RWPE2 (cell line): ENCODE measurements around the gene RNF166.

Experiments
- ATAC-seq: fragments of 200-7000 bp; cut with Tn5 transposase; 3 replicates; pipeline ENCODE4 v1.9.1; 2021; ENCODE audit warnings: low read depth
- DNase-seq: peaks from one replicate; pipeline ENCODE4 v3.0.0-alpha.2; 2020; ENCODE audit warnings: low spot score
- H3K27ac ChIP-seq: fragments of 450-650 bp; 2 replicates; pipeline ENCODE4 v1.5.1; 2017; ENCODE audit warnings: mild to moderate bottlenecking; ENCODE audit not compliant: poor library complexity, severe bottlenecking
- H3K27me3 ChIP-seq: fragments of 250-450 bp; sonication (Bioruptor Pico); 2 replicates; pipeline ENCODE4 v1.5.1; 2021; ENCODE audit warnings: mild to moderate bottlenecking, moderate library complexity; ENCODE audit not compliant: insufficient read depth, poor library complexity, severe bottlenecking
- H3K36me3 ChIP-seq: fragments of 250-450 bp; sonication (Bioruptor Pico); 2 replicates; pipeline ENCODE4 v1.5.1; 2020; ENCODE audit warnings: low read depth, mild to moderate bottlenecking, moderate library complexity
- H3K4me1 ChIP-seq: fragments of 250-450 bp; sonication (Bioruptor Pico); 2 replicates; pipeline ENCODE4 v1.5.1; 2021; ENCODE audit warnings: mild to moderate bottlenecking, moderate library complexity; ENCODE audit not compliant: insufficient read depth, poor library complexity, severe bottlenecking
- H3K4me3 ChIP-seq: fragments of 250-450 bp; sonication (Bioruptor Pico); 2 replicates; pipeline ENCODE4 v1.5.1; 2021; ENCODE audit warnings: mild to moderate bottlenecking, moderate library complexity; ENCODE audit not compliant: severe bottlenecking
- H3K9me3 ChIP-seq: fragments of 250-450 bp; sonication (Bioruptor Pico); 2 replicates; pipeline ENCODE4 v1.5.1; 2021; ENCODE audit warnings: mild to moderate bottlenecking, moderate library complexity; ENCODE audit not compliant: severe bottlenecking
- TF ChIP-seq, protein P1 (sequence below): fragments of 450-650 bp; IDR thresholded peaks from one replicate; pipeline ENCODE4 v1.5.1; 2017; ENCODE audit warnings: mild to moderate bottlenecking, moderate library complexity; ENCODE audit not compliant: poor library complexity, severe bottlenecking

Gene RNF166

DNA sequence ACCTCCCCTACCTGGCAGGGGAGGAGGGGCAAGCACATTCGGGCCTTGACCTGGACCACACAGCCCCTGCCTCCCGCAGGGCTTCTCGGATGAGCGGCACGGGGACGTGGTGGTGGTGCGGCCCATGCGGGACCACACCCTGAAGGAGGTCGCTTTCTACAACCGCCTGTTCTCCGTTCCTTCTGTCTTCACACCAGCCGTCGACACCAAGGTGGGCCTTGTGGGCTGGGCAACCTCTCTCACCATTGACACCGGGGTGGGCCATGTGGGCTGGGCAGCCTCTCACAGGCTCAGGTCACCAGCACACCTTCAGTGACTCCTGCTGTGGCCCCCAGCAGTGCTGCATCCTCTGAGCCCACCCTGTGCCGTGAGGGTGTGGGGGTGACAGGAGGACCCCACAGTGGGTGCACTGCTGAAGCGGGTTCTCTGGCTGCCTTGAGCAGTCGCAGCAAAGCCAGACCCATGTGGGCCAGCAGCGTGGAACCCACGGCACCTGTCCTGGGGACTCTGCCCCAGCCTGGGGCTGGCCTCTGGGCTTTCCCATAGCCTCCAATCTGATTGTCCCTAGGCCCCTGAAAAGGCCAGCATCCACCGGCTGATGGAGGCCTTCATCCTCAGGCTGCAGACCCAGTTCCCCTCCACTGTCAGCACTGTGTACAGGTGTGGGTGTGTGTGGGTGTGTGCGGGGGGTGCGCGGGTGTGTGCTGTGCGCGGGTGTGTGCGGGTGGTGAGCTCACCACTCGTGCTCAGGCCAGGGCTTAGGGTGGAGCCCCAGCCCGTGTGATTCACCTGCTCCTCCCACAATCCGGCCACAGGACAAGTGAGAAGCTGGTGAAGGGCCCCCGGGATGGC lies 7.6 kb upstream of the RNF166 start:
- TF ChIP-seq, protein P1, sequence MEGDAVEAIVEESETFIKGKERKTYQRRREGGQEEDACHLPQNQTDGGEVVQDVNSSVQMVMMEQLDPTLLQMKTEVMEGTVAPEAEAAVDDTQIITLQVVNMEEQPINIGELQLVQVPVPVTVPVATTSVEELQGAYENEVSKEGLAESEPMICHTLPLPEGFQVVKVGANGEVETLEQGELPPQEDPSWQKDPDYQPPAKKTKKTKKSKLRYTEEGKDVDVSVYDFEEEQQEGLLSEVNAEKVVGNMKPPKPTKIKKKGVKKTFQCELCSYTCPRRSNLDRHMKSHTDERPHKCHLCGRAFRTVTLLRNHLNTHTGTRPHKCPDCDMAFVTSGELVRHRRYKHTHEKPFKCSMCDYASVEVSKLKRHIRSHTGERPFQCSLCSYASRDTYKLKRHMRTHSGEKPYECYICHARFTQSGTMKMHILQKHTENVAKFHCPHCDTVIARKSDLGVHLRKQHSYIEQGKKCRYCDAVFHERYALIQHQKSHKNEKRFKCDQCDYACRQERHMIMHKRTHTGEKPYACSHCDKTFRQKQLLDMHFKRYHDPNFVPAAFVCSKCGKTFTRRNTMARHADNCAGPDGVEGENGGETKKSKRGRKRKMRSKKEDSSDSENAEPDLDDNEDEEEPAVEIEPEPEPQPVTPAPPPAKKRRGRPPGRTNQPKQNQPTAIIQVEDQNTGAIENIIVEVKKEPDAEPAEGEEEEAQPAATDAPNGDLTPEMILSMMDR = no peak
- H3K4me1 ChIP-seq = no peaks in the 10 kb centered on the region
- no peak overlapping the region for H3K27ac ChIP-seq
- no peak overlapping the region for H3K4me3 ChIP-seq
- H3K27me3 ChIP-seq = no peaks in the 10 kb centered on the region
- H3K36me3 ChIP-seq = peaks cover 56% of the 10 kb centered on the region
- ATAC-seq (peak; percentile 46), DNase-seq (no peak)
- no peaks in the 10 kb centered on the region for H3K9me3 ChIP-seq

DNA sequence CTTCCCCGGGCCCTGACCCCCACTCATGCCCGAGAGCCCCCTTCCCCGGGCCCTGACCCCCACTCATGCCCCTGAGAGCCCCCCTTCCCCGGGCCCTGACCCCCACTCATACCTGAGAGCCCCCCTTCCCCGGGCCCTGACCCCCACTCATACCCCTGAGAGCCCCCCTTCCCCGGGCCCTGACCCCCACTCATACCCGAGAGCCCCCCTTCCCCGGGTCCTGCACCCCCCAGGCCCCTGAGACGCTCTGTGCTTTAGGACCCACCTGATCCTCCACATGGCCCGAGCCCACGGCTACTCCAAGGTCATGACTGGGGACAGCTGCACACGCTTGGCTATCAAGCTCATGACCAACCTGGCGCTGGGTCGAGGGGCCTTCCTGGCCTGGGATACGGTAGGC lies 6.8 kb upstream of the RNF166 start:
- Histone ChIP-seq H3K27ac (no peak overlapping the region), H3K4me1 (no peaks in the 10 kb centered on the region), H3K36me3 (peaks cover 49% of the 10 kb centered on the region), H3K27me3 (no peaks in the 10 kb centered on the region), H3K9me3 (no peaks in the 10 kb centered on the region), H3K4me3 (no peak overlapping the region)
- DNase-seq = no peak
- no peak for ATAC-seq
- TF ChIP-seq, protein P1 = no peak

DNA sequence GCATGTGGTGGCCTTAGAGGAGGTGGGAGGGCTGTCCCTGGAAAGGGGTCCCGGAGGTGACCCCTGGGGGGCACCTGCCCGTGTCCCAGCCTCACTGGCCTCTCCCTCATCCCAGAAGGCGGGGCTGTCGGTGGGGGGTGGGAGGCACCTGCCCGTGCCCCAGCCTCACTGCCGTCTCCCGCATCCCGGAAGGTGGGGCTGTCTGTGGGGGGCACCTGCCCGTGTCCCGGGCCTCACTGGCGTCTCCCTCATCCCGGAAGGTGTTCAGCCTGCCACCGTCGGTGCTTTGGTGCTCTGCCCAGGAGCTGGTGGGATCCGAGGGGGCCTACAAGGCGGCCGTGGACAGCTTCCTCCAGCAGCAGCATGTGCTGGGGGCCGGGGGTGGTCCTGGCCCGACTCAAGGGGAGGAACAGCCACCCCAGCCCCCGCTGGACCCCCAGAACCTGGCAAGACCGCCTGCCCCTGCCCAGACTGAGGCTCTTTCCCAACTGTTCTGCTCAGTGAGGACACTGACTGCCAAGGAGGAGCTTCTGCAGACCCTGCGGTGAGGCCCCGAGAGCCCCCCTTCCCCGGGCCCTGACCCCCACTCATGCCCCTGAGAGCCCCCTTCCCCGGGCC lies 6.3 kb upstream of the RNF166 start:
- ATAC-seq = no peak
- H3K9me3 ChIP-seq = no peaks in the 10 kb centered on the region
- TF ChIP-seq, protein P1 = no peak
- peaks cover 43% of the 10 kb centered on the region for H3K36me3 ChIP-seq
- H3K27ac ChIP-seq = no peak overlapping the region
- H3K4me3 ChIP-seq = no peak overlapping the region
- H3K4me1 ChIP-seq = no peaks in the 10 kb centered on the region
- no peak for DNase-seq
- no peaks in the 10 kb centered on the region for H3K27me3 ChIP-seq

DNA sequence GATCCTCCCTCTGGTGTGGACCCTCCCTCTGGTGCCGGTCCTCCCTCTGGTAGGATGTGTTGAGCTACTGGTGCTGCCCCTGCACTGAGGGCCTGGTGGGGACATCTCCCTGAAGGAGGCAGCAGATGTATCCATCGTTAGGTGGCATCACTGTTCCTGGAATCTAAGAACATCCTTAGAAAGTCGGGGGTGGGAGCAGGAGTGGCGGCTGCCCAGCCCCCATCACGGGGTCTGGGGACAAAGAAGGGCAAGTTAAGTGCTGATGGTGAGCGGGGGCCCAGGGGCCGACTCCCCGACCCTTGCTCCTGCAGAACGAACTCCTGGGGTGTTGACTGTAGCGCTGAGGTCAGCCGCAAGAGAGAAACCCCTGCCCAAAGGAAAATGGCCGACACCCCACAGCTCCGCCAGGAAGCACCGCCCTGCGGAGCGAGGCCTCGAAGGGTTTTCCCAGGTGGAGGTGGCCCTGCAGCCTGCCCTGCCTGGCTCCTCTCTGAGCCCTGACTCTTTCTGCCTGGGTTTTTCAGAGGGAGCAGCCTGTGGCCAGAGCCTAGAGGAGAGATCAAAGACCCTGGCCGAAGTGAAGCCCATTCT lies 5.6 kb upstream of the RNF166 start:
- H3K4me1 ChIP-seq = no peaks in the 10 kb centered on the region
- no peak overlapping the region for H3K27ac ChIP-seq
- peaks cover 36% of the 10 kb centered on the region for H3K36me3 ChIP-seq

More for the DNA sequence above, 5.6 kb upstream of the RNF166 start:
- Histone ChIP-seq H3K9me3 (no peaks in the 10 kb centered on the region), H3K27me3 (no peaks in the 10 kb centered on the region), H3K4me3 (no peak overlapping the region)
- ATAC-seq = no peak
- no peak for DNase-seq
- TF ChIP-seq, protein P1 = no peak
